NCI-H2171 treated with DMSO at 0.1 percent for 48 hours (cell line): Measurements from ENCODE around the gene UPF3B.
"Not testable (repeated sequence)": the region's sequence is repeated elsewhere in the genome, so short reads cannot be mapped to it uniquely, and the experiment has no call there.

Experiments used
- DNase-seq: peaks from one replicate; lab custom pipeline; 2025; lab: John Stamatoyannopoulos, UW

The UPF3B gene

GRCh38 chrX:119852382-119853353 is at the start of gene UPF3B:
Gene UPF3B (minus strand): TSS chrX:119852963. CDS start chrX:119852928, 35 bp downstream.
- peak; percentile 94 for DNase-seq

- no peak for DNase-seq
Observed at GRCh38 chrX:119900976-119901375, 48.2 kb upstream of the UPF3B start.

- no peak for DNase-seq
Observed at GRCh38 chrX:119899125-119899524, 46.4 kb upstream of the UPF3B start.

- DNase-seq, result peak; percentile 7
Observed at GRCh38 chrX:119895843-119896326, 43.1 kb upstream of the UPF3B start, which contains the start of gene AKAP14. Gene AKAP14 (plus strand): TSS chrX:119895893. CDS start chrX:119903224, 7,331 bp downstream.

- DNase-seq, result not testable (repeated sequence)
Observed at GRCh38 chrX:119891961-119892692, 39.4 kb upstream of the UPF3B start.

- DNase-seq, result not testable (repeated sequence)
Observed at GRCh38 chrX:119890626-119891025, 37.9 kb upstream of the UPF3B start.

- DNase-seq, result peak; percentile 37
Observed at GRCh38 chrX:119887721-119888425, 35.1 kb upstream of the UPF3B start.

GRCh38 chrX:119885554-119886428 is 33.0 kb upstream of the UPF3B start:
- no peak for DNase-seq

- peak; percentile 48 for DNase-seq
Observed at GRCh38 chrX:119880552-119881437, 28.0 kb upstream of the UPF3B start.

GRCh38 chrX:119880076-119880475 is 27.3 kb upstream of the UPF3B start:
- DNase-seq, result no peak

GRCh38 chrX:119878740-119879139 is 26.0 kb upstream of the UPF3B start:
- no peak for DNase-seq

- DNase-seq, result peak; percentile 84
Observed at GRCh38 chrX:119871599-119872395, 19.0 kb upstream of the UPF3B start, which contains the start of the genes NDUFA1 and RNF113A. Gene NDUFA1 (plus strand): TSS chrX:119871832. CDS start chrX:119871912, 80 bp downstream. Gene RNF113A (minus strand): TSS chrX:119871733. CDS start chrX:119871613, 120 bp downstream.

- no peak for DNase-seq
Observed at GRCh38 chrX:119871245-119871598, 18.5 kb upstream of the UPF3B start.

- DNase-seq, result peak; percentile 50
Observed at GRCh38 chrX:119870626-119871131, 17.9 kb upstream of the UPF3B start.

- no peak for DNase-seq
Observed at GRCh38 chrX:119853444-119853843, 681 bp upstream of the UPF3B start.

- no peak for DNase-seq
Observed at GRCh38 chrX:119833905-119834304, 18.9 kb downstream of the UPF3B start.

GRCh38 chrX:119828446-119828845 is 24.3 kb downstream of the UPF3B start:
- no peak for DNase-seq

GRCh38 chrX:119826399-119826959 is 26.3 kb downstream of the UPF3B start:
- no peak for DNase-seq
